OCI-LY7 (cell line): ENCODE results near the gene PIH1D1. TPM values are rescaled to one million over a fixed set of nuclear protein-coding genes. Genes with fewer than 3 reads are reported as not detected.

Experiments used
- BruUV-seq: library from RNA; stranded (reverse); fragments of 400-500 nt; replicated peaks from 2 replicates; lab custom pipeline; 2021; lab: Mats Ljungman, UMichigan
- CTCF ChIA-PET: fragments of 300-600 bp; sonication (Branson Sonifier 250); formaldehyde crosslinking; loops from one replicate; lab custom pipeline; 2022; ENCODE audit warnings: antibody characterized with exemption; ENCODE audit not compliant: unreplicated experiment; lab: Charles Lee
- POLR2A ChIA-PET: fragments of 300-600 bp; sonication (Branson Sonifier 250); formaldehyde crosslinking; loops from one replicate; lab custom pipeline; 2022; ENCODE audit warnings: antibody characterized with exemption; lab: Charles Lee
- DNase-seq: peaks from one replicate; pipeline ENCODE4 v3.0.0-alpha.2; 2015; ENCODE audit warnings: low spot score
- H2AFZ ChIP-seq: fragments of 200-600 bp; sonication (generic), shearing (Covaris generic); 2 replicates; pipeline ENCODE4 v1.6.1; 2014; ENCODE audit warnings: mild to moderate bottlenecking, antibody characterized with exemption, low read length, moderate library complexity
- H3K27ac ChIP-seq: fragments of 200-600 bp; sonication (generic); 2 replicates; pipeline ENCODE4 v1.5.1; 2014; ENCODE audit warnings: mixed run types, low read depth, mild to moderate bottlenecking, moderate library complexity, low read length, inconsistent platforms; ENCODE audit not compliant: poor library complexity, severe bottlenecking
- H3K36me3 ChIP-seq: fragments of 200-600 bp; sonication (generic); 2 replicates; pipeline ENCODE4 v1.6.1; 2014; ENCODE audit warnings: mild to moderate bottlenecking, antibody characterized with exemption, low read length, moderate library complexity, mixed read lengths; ENCODE audit not compliant: insufficient read depth
- H3K4me1 ChIP-seq: fragments of 200-600 bp; sonication (generic); 2 replicates; pipeline ENCODE4 v1.5.1; 2014; ENCODE audit warnings: mild to moderate bottlenecking, low read length; ENCODE audit not compliant: insufficient read depth, poor library complexity, severe bottlenecking
- H3K4me2 ChIP-seq: fragments of 200-600 bp; sonication (generic); 2 replicates; pipeline ENCODE4 v1.6.1; 2014; ENCODE audit warnings: mild to moderate bottlenecking, low read length
- H3K4me3 ChIP-seq: fragments of 200-600 bp; sonication (generic); 2 replicates; pipeline ENCODE4 v1.5.1; 2014; ENCODE audit warnings: mild to moderate bottlenecking, low read depth, low read length; ENCODE audit not compliant: poor library complexity, severe bottlenecking
- H3K79me2 ChIP-seq: fragments of 200-600 bp; sonication (generic); 2 replicates; pipeline ENCODE4 v1.6.1; 2016; ENCODE audit warnings: low read depth, mild to moderate bottlenecking, low read length, moderate library complexity, mixed read lengths; ENCODE audit not compliant: insufficient read depth
- H3K9me2 ChIP-seq: fragments of 200-600 bp; sonication (generic); 2 replicates; pipeline ENCODE4 v1.6.1; 2016; ENCODE audit warnings: mild to moderate bottlenecking, low read length, mixed read lengths; ENCODE audit not compliant: insufficient read depth
- H3K9me3 ChIP-seq: fragments of 200-600 bp; sonication (generic); 2 replicates; pipeline ENCODE4 v1.6.1; 2014; ENCODE audit warnings: mild to moderate bottlenecking, mixed run types, low read length, mixed read lengths
- H4K20me1 ChIP-seq: fragments of 200-600 bp; sonication (generic); 2 replicates; pipeline ENCODE4 v1.6.1; 2014; ENCODE audit warnings: mild to moderate bottlenecking, antibody characterized with exemption, low read length, moderate library complexity, mixed read lengths; ENCODE audit not compliant: insufficient read depth
- EZH2phosphoT487 ChIP-seq: fragments of 200-600 bp; sonication (generic); IDR thresholded peaks from 2 replicates; pipeline ENCODE4 v1.6.1; 2018; ENCODE audit warnings: low read depth, borderline replicate concordance, mild to moderate bottlenecking, mixed run types, antibody characterized with exemption, low read length, moderate library complexity, mixed read lengths
- intact Hi-C: fragments of 100-400 bp; cut with micrococcal nuclease; formaldehyde crosslinking; loops from one replicate; pipeline ENCODE4 v1.10.0; 2022; ENCODE audit not compliant: unreplicated experiment
- total RNA-seq, 2 experiments: library from RNA; depleted of rRNA in 1 of 2; stranded (reverse); fragments of >200 nt in 1 of 2; shearing (Covaris generic) in 1 of 2; gene quantifications; 2 replicates each; pipeline ENCODE4 v1.2.3, GENCODE V29; 2014 to 2022
- TF ChIP-seq, protein P1 (sequence below): fragments of 200-600 bp; sonication (generic); conservative IDR thresholded peaks from 2 replicates; pipeline ENCODE4 v1.5.1; 2014; ENCODE audit warnings: mild to moderate bottlenecking, antibody characterized with exemption, low read length, moderate library complexity, mixed read lengths

PIH1D1 gene
- total RNA-seq, 2 experiments from 2014 or later, result 95.5 to 117 TPM

DNA sequence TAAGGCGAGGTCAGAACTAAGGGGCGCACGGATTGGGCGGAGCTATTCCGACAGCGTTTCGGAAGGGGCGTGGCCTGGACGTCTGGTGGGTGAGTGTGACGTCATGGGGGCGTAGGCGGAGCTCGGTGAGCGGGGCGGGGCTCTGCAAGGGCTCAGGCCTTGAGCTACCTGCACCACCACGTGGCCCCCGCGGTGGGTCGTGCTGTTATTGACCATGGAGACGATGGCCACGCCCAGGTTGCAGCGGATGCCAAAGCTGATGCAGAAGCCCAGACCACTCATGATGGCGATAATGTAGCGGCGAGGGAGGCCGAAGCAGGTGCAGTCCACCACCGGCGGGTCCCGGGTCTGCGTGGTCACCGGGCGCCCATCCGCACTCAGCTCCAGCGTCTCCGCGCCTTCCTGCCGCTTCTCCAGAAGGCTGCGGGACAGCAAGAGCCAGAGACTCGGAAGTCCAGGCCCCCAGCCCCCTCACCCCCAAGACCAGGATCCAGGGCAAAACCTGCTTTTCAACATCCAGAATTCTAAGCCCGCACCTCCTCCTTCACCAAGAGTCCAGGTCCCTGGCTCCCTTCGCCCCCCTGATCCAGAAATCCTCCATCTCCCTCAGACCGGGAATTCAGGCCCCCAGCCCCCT, 15.1 kb downstream of the PIH1D1 start:
- Histone ChIP-seq H3K27ac (no peak overlapping the region), H3K4me1 (peaks cover 11% of the 10 kb centered on the region), H2AFZ (0 out of 2 replicates have a peak overlapping the region, but pooled peaks have one; percentile 6), H3K79me2 (no peaks in the 10 kb centered on the region), H3K9me3 (no peaks in the 10 kb centered on the region), H3K4me3 (no peak overlapping the region), H4K20me1 (no peaks in the 10 kb centered on the region), H3K4me2 (peak overlapping the region; percentile 44), H3K9me2 (no peaks in the 10 kb centered on the region), H3K36me3 (no peaks in the 10 kb centered on the region)
- DNase-seq, result peak; percentile 86
- BruUV-seq, result no TSS peak
- TF ChIP-seq, protein P1, sequence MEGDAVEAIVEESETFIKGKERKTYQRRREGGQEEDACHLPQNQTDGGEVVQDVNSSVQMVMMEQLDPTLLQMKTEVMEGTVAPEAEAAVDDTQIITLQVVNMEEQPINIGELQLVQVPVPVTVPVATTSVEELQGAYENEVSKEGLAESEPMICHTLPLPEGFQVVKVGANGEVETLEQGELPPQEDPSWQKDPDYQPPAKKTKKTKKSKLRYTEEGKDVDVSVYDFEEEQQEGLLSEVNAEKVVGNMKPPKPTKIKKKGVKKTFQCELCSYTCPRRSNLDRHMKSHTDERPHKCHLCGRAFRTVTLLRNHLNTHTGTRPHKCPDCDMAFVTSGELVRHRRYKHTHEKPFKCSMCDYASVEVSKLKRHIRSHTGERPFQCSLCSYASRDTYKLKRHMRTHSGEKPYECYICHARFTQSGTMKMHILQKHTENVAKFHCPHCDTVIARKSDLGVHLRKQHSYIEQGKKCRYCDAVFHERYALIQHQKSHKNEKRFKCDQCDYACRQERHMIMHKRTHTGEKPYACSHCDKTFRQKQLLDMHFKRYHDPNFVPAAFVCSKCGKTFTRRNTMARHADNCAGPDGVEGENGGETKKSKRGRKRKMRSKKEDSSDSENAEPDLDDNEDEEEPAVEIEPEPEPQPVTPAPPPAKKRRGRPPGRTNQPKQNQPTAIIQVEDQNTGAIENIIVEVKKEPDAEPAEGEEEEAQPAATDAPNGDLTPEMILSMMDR, result no peak
- no peak for TF ChIP-seq EZH2phosphoT487
- intact Hi-C loops, result no loop called here
- ChIA-PET CTCF (no interaction called here), POLR2A (interaction anchor here (0.6 to 0.9 kb wide), 2 partner anchors 25 to 157 kb away, joined by 4 to 7 read pairs; no protein-coding TSS in a partner anchor)

DNA sequence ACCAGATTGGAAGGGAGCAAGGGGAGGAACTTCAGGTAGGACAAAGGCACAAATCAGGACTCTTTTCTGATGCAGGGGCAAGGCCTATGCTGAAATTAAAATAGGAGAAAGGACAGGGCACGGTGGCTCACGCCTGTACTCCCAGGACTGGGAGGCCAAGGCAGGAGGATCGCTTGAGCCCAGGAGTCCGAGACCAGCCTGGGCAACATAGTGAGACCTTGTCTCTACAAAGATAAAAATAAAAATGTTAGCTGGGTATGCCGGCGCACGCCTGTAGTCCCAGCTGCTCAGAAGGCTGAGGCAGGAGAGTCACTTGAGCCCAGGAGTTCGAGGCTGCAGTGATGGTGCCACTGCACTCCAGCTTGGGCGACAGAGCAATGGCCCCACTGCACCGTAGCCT, 15.9 kb downstream of the PIH1D1 start:
- H3K4me2 ChIP-seq, result peak overlapping the region; percentile 44; the same call in 1 of the 2 replicates
- CTCF ChIA-PET, result no interaction called here
- POLR2A ChIA-PET, result interaction anchor here (0.9 kb wide), 1 partner anchor 24 kb away, joined by 4 read pairs; no protein-coding TSS in a partner anchor

More for the DNA sequence above, 15.9 kb downstream of the PIH1D1 start:
- no peaks in the 10 kb centered on the region for H4K20me1 ChIP-seq
- no peaks in the 10 kb centered on the region for H3K9me2 ChIP-seq
- no TSS peak for BruUV-seq
- no peak overlapping the region for H3K27ac ChIP-seq
- intact Hi-C loops, result no loop called here
- no peak overlapping the region for H3K4me3 ChIP-seq
- TF ChIP-seq, protein P1, result no peak
- no peak for TF ChIP-seq EZH2phosphoT487
- peaks cover 18% of the 10 kb centered on the region for H3K4me1 ChIP-seq
- H3K9me3 ChIP-seq, result no peaks in the 10 kb centered on the region
- H3K79me2 ChIP-seq, result no peaks in the 10 kb centered on the region
- no peak for DNase-seq
- H3K36me3 ChIP-seq, result no peaks in the 10 kb centered on the region
- 0 out of 2 replicates have a peak overlapping the region, but pooled peaks have one; percentile 6 for H2AFZ ChIP-seq
